Spleen (tissue), 11 donors: ENCODE measurements around the gene MIB1. TPM values are rescaled to one million over a fixed set of nuclear protein-coding genes. Genes with fewer than 3 reads are reported as not detected.

ENCODE experiments used
- DNase-seq: peaks from one replicate; pipeline ENCODE4 v3.0.0-alpha.2; 2020
- H3K27ac ChIP-seq, 8 donors: fragments of 200-600 bp; sonication (generic) in 7 of 8; 1 replicate in 4 of 8; 2 replicates in 4 of 8; pipeline versions ENCODE4 v1.5.0 to v1.8.0; 2016 to 2021; ENCODE audit warnings: inconsistent platforms in 4 of 8, mild to moderate bottlenecking in 4 of 8, moderate library complexity in 1 of 8
- H3K27me3 ChIP-seq, 7 donors: fragments of 200-600 bp; sonication (generic) in 6 of 7; replicated peaks in 1 of 7; 1 replicate in 4 of 7; 2 replicates in 3 of 7; pipeline versions ENCODE4 v1.5.0 to v1.8.0; 2016 to 2021; ENCODE audit warnings: inconsistent platforms in 3 of 7, mild to moderate bottlenecking in 1 of 7
- H3K36me3 ChIP-seq, 6 donors: fragments of 200-600 bp; sonication (generic) in 5 of 6; 1 replicate in 4 of 6; 2 replicates in 2 of 6; pipeline versions ENCODE4 v1.5.0 to v1.8.0; 2016 to 2021; ENCODE audit warnings: inconsistent platforms in 2 of 6
- H3K4me1 ChIP-seq, 6 donors: fragments of 200-600 bp; sonication (generic) in 5 of 6; 1 replicate in 3 of 6; 2 replicates in 3 of 6; pipeline versions ENCODE4 v1.5.0 to v1.8.0; 2016 to 2021; ENCODE audit warnings: inconsistent platforms in 3 of 6
- H3K4me3 ChIP-seq, 8 donors: fragments of 200-600 bp; sonication (generic) in 7 of 8; 1 replicate in 4 of 8; 2 replicates in 4 of 8; pipeline versions ENCODE4 v1.5.0 to v1.8.0; 2016 to 2021; ENCODE audit warnings: inconsistent platforms in 4 of 8, mild to moderate bottlenecking in 4 of 8, moderate library complexity in 2 of 8
- H3K9me3 ChIP-seq, 8 donors: fragments of 200-600 bp; sonication (generic) in 7 of 8; 1 replicate in 4 of 8; 2 replicates in 4 of 8; pipeline versions ENCODE4 v1.5.0 to v1.8.0; 2016 to 2021; ENCODE audit warnings: inconsistent platforms in 4 of 8
- POLR2A ChIP-seq, 3 donors: fragments of 450-650 bp; IDR thresholded peaks; one replicate each; pipeline ENCODE4 v1.5.1; 2017; ENCODE audit warnings: antibody characterized with exemption in 3 of 3, mild to moderate bottlenecking in 1 of 3
- POLR2AphosphoS5 ChIP-seq, 3 donors: sonication (generic); formaldehyde crosslinking; IDR thresholded peaks; one replicate each; pipeline ENCODE4 v1.5.1; 2017; ENCODE audit warnings: antibody characterized with exemption in 3 of 3
- WGBS, 5 donors: extraction: QIAGEN DNeasy Blood & Tissue Kit in 3 of 5; methylation state at CpG; one replicate each; pipeline versions ENCODE4 v1.1.5 to v1.1.7; 2013 to 2018; 5-methylcytosine and 5-hydroxymethylcytosine counted together
- intact Hi-C: fragments of 100-400 bp; cut with DNase I; formaldehyde crosslinking; loops from one replicate; pipeline ENCODE4 v1.15.0; 2023; ENCODE audit warnings: low total_unique reads
- polyA plus RNA-seq, 3 donors: library from polyadenylated mRNA; stranded (reverse); fragments of 200-250 nt; gene quantifications; one replicate each; pipeline ENCODE4 v1.2.1, GENCODE V29; 2013
- total RNA-seq, 7 donors: library from RNA; depleted of rRNA in 3 of 7; stranded (reverse); fragments of >200 nt in 3 of 7; fragmentation: NEBNext Ultra II Directional in 4 of 7; extraction: Animal tissue kit (Norgen Biotek cat#: 25700) in 4 of 7; gene quantifications; one replicate each; pipeline versions ENCODE4 v1.1.0 to v1.2.1, GENCODE V29; 2016 to 2021
- TF ChIP-seq, protein P1 (sequence below), 11 experiments: fragments of 200-600 bp in 7 of 11; fragments of 450-650 bp in 4 of 11; sonication (generic) in 4 of 11; IDR thresholded peaks in 8 of 11; conservative IDR thresholded peaks in 3 of 11; 1 replicate in 7 of 11; 2 replicates in 4 of 11; pipeline versions ENCODE4 v1.4.0 to v1.8.0; 2016 to 2021; ENCODE audit warnings: antibody characterized with exemption in 11 of 11, inconsistent platforms in 4 of 11, mild to moderate bottlenecking in 1 of 11
- donor health status: healthy with polysubstance abuse.
- donor health status: DM: no; HTN: no; CAD: no; lungs with moderate emphysema.
- donor health status: DM: no; HTN: no; CAD: no.
- donor health status: Bipolar disorder and iron deficiency.
- donor health status: healthy.
- donor health status: DM: no; HTN: no; CAD: no.
- donor health status: DM: yes; HTN: yes; CAD: no.

The MIB1 gene
- total and polyA plus RNA-seq, 10 donors, result 2.7 to 33.3 (median 27.3) TPM

- Histone ChIP-seq H3K36me3 (no peaks in the 10 kb centered on the region), H3K9me3 (peaks cover 0 to 7% (median 3%) of the 10 kb centered on the region in 8 donors), H3K4me3 (peak overlapping the region in 7 of 8 donors; percentile 78 to 98 (median 95)), H3K4me1 (peaks cover 6 to 44% (median 31%) of the 10 kb centered on the region in 6 donors), H3K27me3 (no peaks in the 10 kb centered on the region), H3K27ac (peak overlapping the region; percentile 92 to 99 (median 98))
- WGBS, 5 donors, result 57 to 63% (median 60%) methylated on average over 21 of the region's 21 CpGs
- TF ChIP-seq POLR2A (IDR thresholded peaks at IDR 0.05) (no peak), POLR2AphosphoS5 (IDR thresholded peaks at IDR 0.05) (no peak)
- TF ChIP-seq, protein P1, sequence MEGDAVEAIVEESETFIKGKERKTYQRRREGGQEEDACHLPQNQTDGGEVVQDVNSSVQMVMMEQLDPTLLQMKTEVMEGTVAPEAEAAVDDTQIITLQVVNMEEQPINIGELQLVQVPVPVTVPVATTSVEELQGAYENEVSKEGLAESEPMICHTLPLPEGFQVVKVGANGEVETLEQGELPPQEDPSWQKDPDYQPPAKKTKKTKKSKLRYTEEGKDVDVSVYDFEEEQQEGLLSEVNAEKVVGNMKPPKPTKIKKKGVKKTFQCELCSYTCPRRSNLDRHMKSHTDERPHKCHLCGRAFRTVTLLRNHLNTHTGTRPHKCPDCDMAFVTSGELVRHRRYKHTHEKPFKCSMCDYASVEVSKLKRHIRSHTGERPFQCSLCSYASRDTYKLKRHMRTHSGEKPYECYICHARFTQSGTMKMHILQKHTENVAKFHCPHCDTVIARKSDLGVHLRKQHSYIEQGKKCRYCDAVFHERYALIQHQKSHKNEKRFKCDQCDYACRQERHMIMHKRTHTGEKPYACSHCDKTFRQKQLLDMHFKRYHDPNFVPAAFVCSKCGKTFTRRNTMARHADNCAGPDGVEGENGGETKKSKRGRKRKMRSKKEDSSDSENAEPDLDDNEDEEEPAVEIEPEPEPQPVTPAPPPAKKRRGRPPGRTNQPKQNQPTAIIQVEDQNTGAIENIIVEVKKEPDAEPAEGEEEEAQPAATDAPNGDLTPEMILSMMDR (IDR thresholded peaks at IDR 0.05 in 8 of 11, conservative IDR thresholded peaks at IDR 0.05 in 3 of 11), result no peak
- intact Hi-C loops, result loop anchor here (10.0 kb wide), 1 partner anchor 125 kb away; the partner anchor contains the start of gene SNRPD1
- peak; percentile 83 for DNase-seq
These were observed 721 bp upstream of the MIB1 start for GRCh38 chr18:21739604-21740537.

DNA sequence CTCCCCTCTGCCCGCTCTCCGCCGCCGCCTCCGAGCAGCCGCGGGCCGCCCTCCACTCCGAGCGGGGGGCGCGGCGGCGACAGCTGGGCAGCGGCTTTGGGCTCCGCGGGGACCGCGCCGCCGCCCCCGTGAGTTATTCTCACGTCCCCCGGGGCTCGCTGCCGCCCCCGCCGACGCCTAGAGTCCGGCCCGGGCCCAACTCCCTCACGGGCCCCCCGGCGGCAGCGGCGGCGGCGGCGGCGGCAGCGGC is 645 bp downstream of the MIB1 start:
- Histone ChIP-seq H3K27me3 (no peaks in the 10 kb centered on the region), H3K9me3 (peaks cover 0 to 7% (median 3%) of the 10 kb centered on the region in 8 donors), H3K4me3 (peak overlapping the region; percentile 78 to 98 (median 93)), H3K27ac (peak overlapping the region; percentile 92 to 99 (median 98)), H3K36me3 (no peaks in the 10 kb centered on the region), H3K4me1 (peaks cover 6 to 56% (median 33%) of the 10 kb centered on the region in 6 donors)
- WGBS, 5 donors, result 0 to 2% (median 1%) methylated on average over 21 to 41 of the region's 41 CpGs
- no peak for TF ChIP-seq POLR2A (IDR thresholded peaks at IDR 0.05)
- TF ChIP-seq, protein P1 (IDR thresholded peaks at IDR 0.05 in 8 of 11, conservative IDR thresholded peaks at IDR 0.05 in 3 of 11), result no peak
- TF ChIP-seq POLR2AphosphoS5 (IDR thresholded peaks at IDR 0.05), result no peak
- DNase-seq, result no peak
- intact Hi-C loops, result loop anchor here (10.0 kb wide), 1 partner anchor 126 kb away; the partner anchor contains the start of gene SNRPD1

GRCh38 chr18:21741562-21742314 is 1.1 kb downstream of the MIB1 start:
- no peak for DNase-seq
- 1 to 7% (median 2%) methylated on average over 11 to 49 of the region's 49 CpGs for WGBS, 5 donors
- Histone ChIP-seq H3K4me1 (peaks cover 6 to 61% (median 34%) of the 10 kb centered on the region in 6 donors), H3K4me3 (peak overlapping the region; percentile 78 to 98 (median 93)), H3K27ac (peak overlapping the region; percentile 92 to 99 (median 98)), H3K9me3 (peaks cover 0 to 6% (median 3%) of the 10 kb centered on the region in 8 donors), H3K36me3 (no peaks in the 10 kb centered on the region), H3K27me3 (no peaks in the 10 kb centered on the region)
- intact Hi-C loops, result loop anchor here (10.0 kb wide), 1 partner anchor 127 kb away; the partner anchor contains the start of gene SNRPD1
- TF ChIP-seq POLR2A (IDR thresholded peaks at IDR 0.05) (no peak), POLR2AphosphoS5 (IDR thresholded peaks at IDR 0.05) (peak in 1 of 3 donors; percentile 36)

DNA sequence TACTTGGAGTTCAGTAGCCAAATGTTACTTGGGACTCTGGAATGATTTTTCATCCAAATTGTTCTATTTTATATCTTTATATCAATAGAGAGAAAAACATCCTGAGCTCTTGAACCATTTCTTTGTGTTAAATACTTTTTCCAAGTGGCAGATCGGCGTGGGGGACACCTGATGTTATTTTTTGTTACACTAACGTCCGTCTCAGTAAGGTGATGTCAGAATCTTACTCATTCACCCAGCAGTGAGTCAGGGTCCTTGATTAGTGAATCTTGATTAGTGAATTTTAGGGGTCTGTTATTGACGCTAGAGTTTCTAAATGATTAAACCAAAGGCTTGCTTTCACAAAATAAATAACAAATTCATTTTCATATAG is 1.7 kb downstream of the MIB1 start:
- Histone ChIP-seq H3K4me3 (peak overlapping the region in 6 of 8 donors; percentile 78 to 98 (median 96)), H3K4me1 (peaks cover 6 to 66% (median 40%) of the 10 kb centered on the region in 6 donors), H3K27ac (peak overlapping the region in 2 of 8 donors; percentile 99), H3K36me3 (no peaks in the 10 kb centered on the region), H3K27me3 (no peaks in the 10 kb centered on the region), H3K9me3 (peaks cover 0 to 1% (median 0%) of the 10 kb centered on the region in 8 donors)
- intact Hi-C loops, result loop anchor here (10.0 kb wide), 1 partner anchor 128 kb away; the partner anchor contains the start of gene SNRPD1
- TF ChIP-seq, protein P1 (IDR thresholded peaks at IDR 0.05 in 8 of 11, conservative IDR thresholded peaks at IDR 0.05 in 3 of 11), result no peak
- TF ChIP-seq POLR2A (IDR thresholded peaks at IDR 0.05), result no peak
- no peak for TF ChIP-seq POLR2AphosphoS5 (IDR thresholded peaks at IDR 0.05)
- WGBS, 5 donors, result 71 to 84% (median 73%) methylated on average over 5 of the region's 5 CpGs
- no peak for DNase-seq
